Panc1 (cell line): ENCODE results near the gene ITGBL1. TPM values are rescaled to one million over a fixed set of nuclear protein-coding genes. Genes with fewer than 3 reads are reported as not detected.

Experiments
- ATAC-seq: fragments of 200-7000 bp; cut with Tn5 transposase; 2 replicates; pipeline ENCODE4 v1.9.1; 2020; ENCODE audit warnings: mild to moderate bottlenecking, moderate library complexity
- BruUV-seq: library from RNA; stranded (reverse); fragments of 400-500 nt; replicated peaks from 2 replicates; lab custom pipeline; 2021; lab: Mats Ljungman, UMichigan
- CTCF ChIA-PET: fragments of 300-600 bp; sonication (Branson Sonifier 250); formaldehyde crosslinking; loops from one replicate; lab custom pipeline; 2022; ENCODE audit warnings: antibody characterized with exemption; lab: Charles Lee
- POLR2A ChIA-PET: fragments of 300-600 bp; sonication (Branson Sonifier 250); formaldehyde crosslinking; loops from one replicate; lab custom pipeline; 2022; ENCODE audit warnings: antibody characterized with exemption; lab: Charles Lee
- DNase-seq: peaks from one replicate; pipeline ENCODE4 v3.0.0-alpha.2; 2010; ENCODE audit warnings: low read depth, low spot score
- H3K27ac ChIP-seq: 2 replicates; pipeline ENCODE4 v1.5.1; 2011; ENCODE audit warnings: mild to moderate bottlenecking, low read length, inconsistent platforms
- H3K27me3 ChIP-seq: fragments of 200-500 bp; sonication (Bioruptor generic); 2 replicates; pipeline ENCODE4 v1.6.0; 2014; ENCODE audit warnings: low read length, inconsistent platforms; ENCODE audit not compliant: control insufficient read depth, insufficient read depth
- H3K36me3 ChIP-seq: fragments of 200-500 bp; sonication (Bioruptor generic); 2 replicates; pipeline ENCODE4 v1.5.1; 2014; ENCODE audit warnings: inconsistent platforms, mild to moderate bottlenecking, low read length, moderate library complexity; ENCODE audit not compliant: control insufficient read depth, insufficient read depth
- H3K4me1 ChIP-seq: 2 replicates; pipeline ENCODE4 v1.5.1; 2011; ENCODE audit warnings: inconsistent platforms, mild to moderate bottlenecking, low read length, moderate library complexity; ENCODE audit not compliant: control insufficient read depth, insufficient read depth
- H3K4me3 ChIP-seq, 2 experiments: 2 replicates each; pipeline ENCODE4 v1.5.1; 2011 to 2012; ENCODE audit warnings: low read depth in 2 of 2, low read length in 2 of 2, mild to moderate bottlenecking in 2 of 2, inconsistent platforms in 1 of 2, moderate library complexity in 1 of 2
- H3K9me3 ChIP-seq: fragments of 200-500 bp; sonication (Bioruptor generic); 2 replicates; pipeline ENCODE4 v1.5.1; 2014; ENCODE audit warnings: low read depth, mild to moderate bottlenecking, inconsistent platforms, low read length, moderate library complexity; ENCODE audit not compliant: control insufficient read depth, insufficient read depth
- CTCF ChIP-seq: fragments of 450-650 bp; IDR thresholded peaks from 2 replicates; pipeline ENCODE4 v1.5.1; 2017; ENCODE audit warnings: mild to moderate bottlenecking
- POLR2AphosphoS5 ChIP-seq: IDR thresholded peaks from 2 replicates; pipeline ENCODE4 v1.6.1; 2012; ENCODE audit warnings: mild to moderate bottlenecking, low read depth, low read length, moderate library complexity
- REST ChIP-seq, 2 experiments: IDR thresholded peaks; 2 replicates each; pipeline ENCODE4 v1.6.1; 2011 to 2012; ENCODE audit warnings: low read depth in 2 of 2, control low read depth in 1 of 2, low read length in 1 of 2, mild to moderate bottlenecking in 1 of 2, moderate library complexity in 1 of 2; ENCODE audit not compliant: insufficient read depth in 1 of 2
- SIN3A ChIP-seq: IDR thresholded peaks from 2 replicates; pipeline ENCODE4 v1.6.1; 2012; ENCODE audit warnings: low read depth, mild to moderate bottlenecking, low read length, moderate library complexity, borderline replicate concordance; ENCODE audit not compliant: insufficient read depth
- TCF7L2 ChIP-seq: IDR thresholded peaks from 2 replicates; pipeline ENCODE4 v1.6.1; 2011; ENCODE audit warnings: mild to moderate bottlenecking, low read depth, low read length, inconsistent platforms
- in situ Hi-C: cut with HindIII; loops from 2 replicates; pipeline ENCODE4 v1.10.0; 2016; ENCODE audit warnings: low sequenced_read_pairs, low pct_unique_long_range_greater_than_20kb
- intact Hi-C: fragments of 100-400 bp; cut with micrococcal nuclease; formaldehyde crosslinking; loops from one replicate; pipeline ENCODE4 v1.10.0; 2022; ENCODE audit not compliant: unreplicated experiment
- total RNA-seq: library from RNA; stranded (reverse); gene quantifications from one replicate; pipeline ENCODE4 v1.2.1, GENCODE V29; 2021; ENCODE audit not compliant: unreplicated experiment

ITGBL1 gene
- total RNA-seq, 1 experiment from 2014 or later = 14.3 TPM

- H3K27me3 ChIP-seq = no peaks in the 10 kb centered on the region
- in situ Hi-C loops (no loop called here), intact Hi-C loops (no loop called here)
- no peak for TF ChIP-seq REST (IDR thresholded peaks at IDR 0.05; ENCODE audit: insufficient read depth in 1 of 2, low read depth in 2 of 2, low read length in 1 of 2)
- no peak for TF ChIP-seq CTCF
- no peak for TF ChIP-seq TCF7L2
- TF ChIP-seq SIN3A = no peak
- no peak for TF ChIP-seq POLR2AphosphoS5
- DNase-seq = no peak
- H3K4me3 ChIP-seq = no peak overlapping the region
- BruUV-seq = no TSS peak
- H3K36me3 ChIP-seq = no peaks in the 10 kb centered on the region
- no peaks in the 10 kb centered on the region for H3K4me1 ChIP-seq
- no peak overlapping the region for H3K27ac ChIP-seq
- POLR2A ChIA-PET = no interaction called here
- H3K9me3 ChIP-seq = no peaks in the 10 kb centered on the region
- CTCF ChIA-PET = no interaction called here
- ATAC-seq = no peak
Measured at GRCh38 chr13:101712026-101712348, 259.5 kb downstream of the ITGBL1 start.

- CTCF ChIA-PET = no interaction called here
- BruUV-seq = no TSS peak
- in situ Hi-C loops = no loop called here
Measured at GRCh38 chr13:101714195-101714594, 261.7 kb downstream of the ITGBL1 start.

More at GRCh38 chr13:101714195-101714594, 261.7 kb downstream of the ITGBL1 start:
- Histone ChIP-seq H3K36me3 (no peaks in the 10 kb centered on the region), H3K4me3 (no peak overlapping the region), H3K9me3 (no peaks in the 10 kb centered on the region), H3K27ac (no peak overlapping the region), H3K4me1 (no peaks in the 10 kb centered on the region), H3K27me3 (no peaks in the 10 kb centered on the region)
- ATAC-seq (no peak), DNase-seq (no peak)
- no peak for TF ChIP-seq REST (IDR thresholded peaks at IDR 0.05; ENCODE audit: insufficient read depth in 1 of 2, low read depth in 2 of 2, low read length in 1 of 2)
- no peak for TF ChIP-seq CTCF
- TF ChIP-seq TCF7L2 = no peak
- no peak for TF ChIP-seq SIN3A
- no peak for TF ChIP-seq POLR2AphosphoS5
- intact Hi-C loops = no loop called here
- POLR2A ChIA-PET = no interaction called here
